Activated CD4-positive, alpha-beta T cell treated with anti-CD3 and anti-CD28 coated beads, Interleukin-2, Interleukin-6, amounts not matched to agents 100 ng/mL and 50 ng/mL, durations not matched to agents 16 hours and 8 hours (primary cell): ENCODE measurements around the gene RCBTB1.
A peak's percentile ranks its signal among the peaks of the same experiment; 100 is the strongest.

Experiments used
- DNase-seq: peaks from one replicate; pipeline ENCODE4 v3.0.0-alpha.2; 2020

The RCBTB1 gene

DNA sequence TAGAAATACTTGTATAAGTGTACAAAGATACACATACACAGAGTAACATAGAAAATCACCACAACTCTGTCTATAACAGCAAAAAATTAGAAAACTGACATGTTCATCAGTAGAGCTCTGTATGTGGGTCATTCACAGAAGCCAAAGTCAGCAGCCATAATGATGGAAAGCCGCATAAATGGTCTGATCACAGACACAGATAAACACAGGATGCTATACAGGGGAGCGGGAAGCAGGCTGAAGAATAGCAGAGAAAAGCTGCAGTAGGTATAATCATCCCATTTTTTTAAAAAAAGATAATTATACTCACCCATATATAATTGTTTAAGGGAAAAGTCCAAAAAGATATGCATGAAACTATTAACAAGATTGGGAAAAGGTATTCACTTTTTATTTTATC, 31.5 kb downstream of the RCBTB1 start:
- no peak for DNase-seq

DNA sequence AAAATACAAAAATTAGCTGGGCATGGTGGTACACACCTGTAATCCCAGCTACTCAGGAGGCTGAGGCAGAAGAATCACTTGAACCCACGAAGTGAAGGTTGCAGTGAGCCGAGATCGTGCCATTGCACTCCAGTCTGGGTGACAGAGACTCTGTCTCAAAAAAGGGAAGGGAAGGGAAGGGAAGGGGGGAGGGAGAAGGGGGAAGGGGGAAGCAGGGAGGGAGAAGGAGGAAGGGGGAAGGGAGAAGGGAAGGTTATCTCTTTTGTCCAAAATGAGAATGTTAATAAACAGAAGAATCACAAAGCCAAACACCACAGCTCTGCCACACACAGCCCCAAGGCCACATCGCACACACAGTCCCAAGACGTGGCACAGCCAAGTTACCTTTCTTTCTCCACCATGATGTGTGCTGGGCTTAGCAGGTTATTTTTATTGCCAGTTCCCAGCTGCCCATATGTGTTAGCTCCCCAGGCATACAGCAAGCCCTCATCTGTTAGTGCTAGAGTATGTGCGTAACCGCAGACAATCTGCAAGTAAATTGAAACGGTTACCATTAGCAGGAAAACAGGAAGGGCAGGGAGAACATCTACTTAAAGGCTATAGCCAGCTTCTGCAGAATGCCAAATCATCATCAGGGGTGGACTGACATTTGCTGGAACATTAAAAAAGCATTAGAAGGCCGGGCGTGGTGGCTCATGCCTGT, 34.3 kb downstream of the RCBTB1 start:
- DNase-seq = no peak

DNA sequence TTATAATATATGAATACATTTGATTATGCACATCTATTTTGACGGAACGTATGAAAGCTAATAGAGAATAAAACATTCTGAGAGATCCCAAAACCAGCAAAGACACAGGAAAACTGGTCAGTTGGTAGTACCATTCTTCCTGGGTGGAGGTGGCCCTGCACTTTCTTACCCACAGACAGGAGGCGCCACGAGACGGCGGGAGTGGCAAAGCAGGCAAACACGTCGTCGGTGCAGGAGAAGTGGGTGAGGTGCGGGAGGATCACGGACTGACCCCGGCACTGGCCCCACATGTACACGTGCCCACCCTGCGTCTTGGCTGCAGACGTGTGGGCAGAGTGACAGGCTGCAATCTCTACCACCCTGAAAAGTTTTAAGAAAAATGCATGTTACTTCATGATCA, 36.1 kb downstream of the RCBTB1 start:
- no peak for DNase-seq

DNA sequence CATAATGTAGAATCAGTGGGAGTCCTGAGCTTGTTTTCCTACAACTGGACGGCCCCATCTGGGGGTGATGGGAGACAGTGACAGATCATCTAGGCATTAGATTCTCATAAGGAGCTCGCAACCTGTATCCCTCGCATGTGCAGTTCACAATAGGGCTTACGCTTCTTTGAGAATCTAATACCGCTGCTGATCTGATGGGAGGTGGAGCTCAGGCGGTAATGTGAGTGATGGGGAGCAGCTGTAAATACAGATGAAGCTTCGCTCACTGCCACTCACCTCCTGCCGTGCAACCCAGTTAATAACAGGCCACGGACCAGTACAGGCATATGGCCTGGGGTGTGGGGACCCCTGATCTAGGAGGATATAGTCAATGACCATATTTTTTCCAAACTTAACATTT, 38.8 kb downstream of the RCBTB1 start:
- DNase-seq = no peak

DNA sequence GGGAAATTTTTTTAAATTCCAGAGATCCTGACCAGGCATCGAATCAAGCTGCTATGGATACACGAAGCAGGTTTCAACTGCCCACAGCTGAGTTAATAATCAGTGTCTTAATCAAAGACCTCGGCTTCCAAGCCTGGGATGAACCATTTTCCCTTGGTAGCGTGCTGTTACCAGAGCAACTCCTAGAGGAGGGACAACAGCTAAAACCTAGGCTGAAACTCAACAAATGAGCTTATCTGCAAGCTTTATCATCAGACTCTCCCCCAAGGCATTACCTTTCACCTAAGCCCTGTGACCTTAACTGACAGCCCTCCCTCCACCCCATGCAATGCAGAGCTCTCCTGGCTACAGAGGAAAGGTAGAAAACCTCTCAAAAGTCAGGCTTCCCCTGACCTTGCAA, 39.7 kb downstream of the RCBTB1 start:
- DNase-seq = no peak

DNA sequence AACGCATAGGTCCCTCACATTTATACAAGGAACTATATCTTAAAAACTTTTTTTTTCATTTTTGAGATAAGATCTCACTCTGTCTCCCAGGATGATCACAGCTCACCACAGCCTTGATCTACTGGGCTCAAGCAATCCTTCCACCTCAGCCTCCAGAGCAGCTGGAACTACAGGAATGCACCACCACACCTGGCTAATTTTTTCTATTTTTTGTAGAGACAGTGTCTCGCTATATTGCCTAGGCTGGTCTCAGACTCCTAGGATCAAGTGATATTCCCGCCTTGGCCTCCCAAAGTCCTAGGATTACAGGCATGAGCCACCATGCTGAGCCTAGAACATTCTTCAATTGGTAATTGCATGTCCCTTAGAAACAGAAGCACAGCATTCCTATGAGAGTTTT, 41.7 kb downstream of the RCBTB1 start:
- no peak for DNase-seq

DNA sequence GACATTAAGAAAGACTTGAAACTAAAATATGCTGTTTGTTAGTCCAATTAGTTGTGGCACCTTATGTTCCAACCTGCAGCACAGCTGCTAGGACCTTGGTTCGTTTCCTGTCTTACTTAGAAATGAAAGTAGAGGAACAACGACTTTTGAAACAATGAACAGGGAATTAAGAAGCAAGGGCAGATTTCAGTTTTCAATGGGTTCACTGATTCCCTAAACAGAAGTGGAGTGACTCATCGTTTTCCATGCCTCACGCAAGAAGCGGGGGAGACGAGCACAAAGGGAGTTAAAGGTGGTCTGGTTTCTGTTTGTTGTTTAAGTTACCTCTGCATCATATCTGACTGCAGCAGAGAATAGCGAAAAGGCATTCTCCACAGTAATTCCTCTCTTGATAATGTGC, 44.8 kb downstream of the RCBTB1 start:
- peak; percentile 8 for DNase-seq

DNA sequence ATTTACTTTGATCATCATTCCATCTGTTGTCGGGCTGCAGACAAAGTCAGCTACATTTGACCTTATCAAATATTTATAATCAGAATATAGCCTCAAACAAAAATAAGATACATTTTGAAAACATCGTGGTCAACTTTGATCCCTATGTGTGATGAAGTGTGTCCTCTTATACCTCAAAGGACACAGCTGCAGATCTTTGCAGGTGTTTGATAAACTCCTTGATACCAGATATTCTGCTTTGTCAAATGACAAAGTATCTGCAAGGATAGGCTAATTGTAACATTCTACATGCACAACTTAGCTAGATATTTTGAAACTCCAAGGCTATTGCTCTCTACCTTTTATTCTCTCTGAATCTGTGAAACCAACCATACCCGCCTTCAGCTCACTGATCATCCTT, 45.6 kb downstream of the RCBTB1 start:
- no peak for DNase-seq

DNA sequence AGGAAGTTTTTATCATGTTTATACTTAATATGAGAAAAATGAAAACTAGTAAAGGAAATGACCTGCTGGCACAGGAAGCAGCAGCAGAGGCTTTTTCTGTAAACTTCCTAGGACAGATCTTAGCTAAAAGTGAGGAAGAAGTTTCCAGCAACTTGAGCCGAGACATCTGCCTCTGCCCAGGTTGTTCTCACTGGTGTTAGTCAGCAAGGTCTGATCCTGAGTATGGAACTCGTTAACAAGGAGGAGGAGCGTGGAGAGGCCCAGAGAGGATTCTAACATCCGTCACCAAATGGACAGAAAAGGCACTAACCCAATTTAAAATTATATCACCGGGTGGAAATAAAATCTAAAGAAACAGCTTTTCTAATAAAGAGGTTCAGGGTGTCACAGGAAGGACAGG, 46.0 kb downstream of the RCBTB1 start:
- DNase-seq = no peak

DNA sequence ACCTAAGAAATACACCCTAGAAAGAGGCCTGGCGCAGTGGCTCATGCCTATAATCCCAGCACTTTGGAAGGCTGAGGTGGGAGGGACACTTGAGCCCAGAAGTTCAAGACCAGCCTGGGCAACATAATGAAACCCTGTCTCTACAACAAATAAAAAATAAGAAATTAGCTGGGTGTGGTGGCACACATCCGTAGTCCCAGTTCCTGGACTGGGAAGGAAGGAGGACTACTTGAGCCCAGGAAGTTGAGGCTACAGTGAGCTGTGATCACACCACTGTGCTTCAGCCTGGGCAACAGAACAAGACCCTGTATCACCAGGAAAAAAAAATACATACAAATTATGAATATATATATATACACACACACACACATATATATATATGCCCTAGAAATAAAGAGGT, 47.0 kb downstream of the RCBTB1 start:
- DNase-seq = no peak

DNA sequence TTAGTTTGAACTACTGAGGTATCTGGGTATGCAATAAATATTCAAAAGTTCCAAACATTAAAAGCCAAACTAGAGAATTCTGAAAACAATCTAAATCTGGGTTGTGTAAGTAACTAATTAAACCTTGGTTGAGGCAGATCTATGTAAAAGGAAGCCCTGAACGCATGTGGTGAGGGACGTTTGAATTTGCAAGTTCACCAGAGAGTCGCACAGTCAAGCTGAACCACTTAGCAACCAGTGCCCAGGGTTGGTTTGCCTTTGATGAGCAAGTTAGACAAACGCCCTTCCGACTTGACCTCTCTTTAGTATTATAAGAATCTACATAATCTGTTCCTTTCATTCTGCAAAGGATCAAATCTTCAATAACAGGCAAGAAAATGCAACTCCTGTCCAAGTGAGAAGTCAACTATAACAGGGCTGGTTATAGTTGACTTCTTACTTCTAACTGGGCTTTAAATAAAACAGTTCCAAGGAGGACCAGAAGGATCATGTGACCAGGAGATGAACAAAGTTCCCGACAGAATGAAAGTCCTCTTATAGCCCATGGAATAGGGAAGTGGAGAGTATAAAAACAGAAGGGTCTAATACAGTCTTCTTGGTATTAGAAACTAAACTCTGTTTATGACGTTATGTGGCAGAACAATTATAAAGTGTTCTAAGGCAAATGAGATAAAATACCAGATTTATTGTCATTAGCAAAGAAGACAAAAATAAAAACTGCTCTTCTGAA, 49.0 kb downstream of the RCBTB1 start:
- DNase-seq = no peak

DNA sequence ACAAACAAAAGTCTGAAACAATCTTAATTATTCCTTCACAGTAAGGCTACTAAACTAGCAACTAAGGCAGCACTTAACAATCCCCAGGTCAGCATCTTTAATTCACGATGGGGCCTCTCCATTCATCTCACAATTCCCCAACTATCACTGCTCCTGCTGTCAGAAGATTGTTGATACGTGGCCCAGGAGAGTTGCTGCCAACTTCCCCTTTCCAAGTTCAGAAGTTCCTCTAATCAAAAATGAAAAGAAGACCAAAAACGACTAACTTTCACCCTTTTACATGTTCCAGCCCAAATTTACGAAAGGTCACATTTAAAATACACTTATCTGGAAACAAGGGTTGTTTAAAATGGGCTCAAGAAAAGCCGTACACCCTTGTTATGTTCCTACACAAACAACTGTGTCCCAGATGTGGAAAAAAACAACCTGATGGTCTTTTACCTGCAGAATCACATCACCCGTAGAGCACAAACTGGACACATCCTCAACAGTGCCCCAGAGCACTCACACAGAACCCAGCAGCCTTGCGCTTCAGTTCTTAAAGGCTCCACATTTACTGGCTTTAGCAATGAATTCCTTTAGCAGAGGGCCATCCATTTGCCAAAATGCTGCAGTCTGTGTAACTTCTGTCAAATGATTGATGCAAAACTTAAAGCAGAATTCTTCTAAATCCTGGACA, 51.6 kb downstream of the RCBTB1 start:
- DNase-seq = no peak

DNA sequence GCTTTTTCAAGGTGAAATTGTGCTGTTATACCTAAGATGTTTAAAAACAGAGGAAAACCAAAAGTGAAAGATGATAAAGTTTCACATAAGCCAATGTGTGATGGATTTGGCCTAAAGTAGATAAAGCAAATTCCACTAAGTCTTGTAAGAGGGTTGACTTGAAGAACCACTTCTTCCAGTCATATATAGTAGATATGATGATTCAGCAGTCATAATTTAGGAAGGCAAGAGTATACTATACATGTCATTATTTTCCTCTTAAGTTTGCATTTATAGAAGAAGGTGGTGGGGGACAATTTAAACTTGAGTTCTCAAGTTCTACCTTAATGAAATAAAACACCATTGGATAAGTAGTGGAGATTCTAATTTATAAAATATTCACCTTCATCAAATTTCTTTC, 52.3 kb downstream of the RCBTB1 start:
- no peak for DNase-seq

DNA sequence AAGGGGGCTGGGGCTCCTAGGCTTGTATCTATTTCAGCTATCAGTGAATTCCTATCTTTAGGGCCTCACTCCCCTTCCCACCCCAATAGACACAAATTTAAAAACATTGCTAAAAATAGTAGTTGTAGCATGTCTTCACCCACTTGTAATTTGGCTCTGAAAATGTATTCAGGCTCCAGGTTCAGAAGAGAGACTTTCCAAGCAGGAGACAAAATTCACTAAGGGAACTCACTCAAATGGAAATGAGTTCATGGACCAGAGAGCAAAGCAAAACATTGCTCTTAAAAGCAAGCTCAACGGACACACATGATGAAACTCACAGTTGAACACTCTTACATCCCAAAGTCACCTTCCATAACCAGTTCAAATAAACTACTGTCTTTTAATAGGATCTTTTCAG, 52.8 kb downstream of the RCBTB1 start:
- DNase-seq = no peak

DNA sequence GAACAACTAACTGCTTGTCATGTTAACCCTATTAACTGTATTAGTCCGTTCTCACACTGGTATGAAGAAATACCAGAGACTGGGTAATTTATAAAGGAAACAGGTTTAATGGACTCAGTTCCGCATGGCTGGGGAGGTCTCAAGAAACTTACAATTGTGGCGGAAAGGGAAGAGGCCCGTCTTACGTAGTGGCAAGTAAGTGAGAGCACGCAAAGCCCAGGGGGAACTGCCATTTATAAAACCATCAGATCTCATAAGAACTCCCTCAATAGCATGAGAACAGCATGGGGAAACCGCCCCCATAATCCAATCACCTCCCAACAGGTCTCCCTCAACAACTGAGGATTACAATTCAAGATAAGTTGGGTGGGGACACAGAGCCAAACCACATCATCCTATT, 54.9 kb downstream of the RCBTB1 start:
- no peak for DNase-seq

DNA sequence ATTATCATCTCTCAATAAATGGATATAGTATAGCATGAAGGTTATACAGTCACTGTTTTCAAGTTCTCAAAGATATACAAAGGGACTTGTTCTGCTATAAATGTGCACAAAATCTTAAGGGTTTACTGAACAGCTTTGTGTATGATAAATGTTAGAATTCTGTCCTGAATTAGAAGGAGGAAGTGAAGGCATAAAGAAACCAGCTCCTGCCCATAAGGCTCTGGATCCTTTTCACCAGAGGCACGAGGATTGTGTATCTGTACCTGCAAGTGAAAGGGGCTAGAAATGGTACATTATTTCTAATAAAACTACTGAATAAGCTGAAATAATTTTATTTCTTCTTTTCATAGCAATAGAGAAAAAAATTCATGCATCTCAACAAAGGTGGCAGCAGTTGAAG, 57.2 kb downstream of the RCBTB1 start:
- DNase-seq = no peak

DNA sequence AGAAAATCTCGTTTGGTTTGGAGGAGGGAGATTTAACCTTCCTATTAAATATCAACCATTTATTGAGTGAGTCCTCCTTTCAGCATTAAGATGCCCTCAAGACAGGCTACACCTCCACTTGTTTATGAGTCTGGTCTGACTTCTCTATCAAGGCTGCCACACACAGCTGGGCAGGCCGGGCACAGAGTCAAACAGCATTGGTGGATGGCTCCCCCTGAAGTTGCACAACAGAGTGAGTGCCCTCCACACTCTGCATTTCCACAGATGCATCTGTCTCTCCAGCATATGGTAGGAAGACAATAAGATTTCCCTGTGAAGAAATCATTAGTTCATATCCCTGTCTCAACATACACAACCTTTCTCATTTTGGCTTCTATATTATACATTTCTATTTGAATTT, 58.2 kb downstream of the RCBTB1 start:
- DNase-seq = no peak

DNA sequence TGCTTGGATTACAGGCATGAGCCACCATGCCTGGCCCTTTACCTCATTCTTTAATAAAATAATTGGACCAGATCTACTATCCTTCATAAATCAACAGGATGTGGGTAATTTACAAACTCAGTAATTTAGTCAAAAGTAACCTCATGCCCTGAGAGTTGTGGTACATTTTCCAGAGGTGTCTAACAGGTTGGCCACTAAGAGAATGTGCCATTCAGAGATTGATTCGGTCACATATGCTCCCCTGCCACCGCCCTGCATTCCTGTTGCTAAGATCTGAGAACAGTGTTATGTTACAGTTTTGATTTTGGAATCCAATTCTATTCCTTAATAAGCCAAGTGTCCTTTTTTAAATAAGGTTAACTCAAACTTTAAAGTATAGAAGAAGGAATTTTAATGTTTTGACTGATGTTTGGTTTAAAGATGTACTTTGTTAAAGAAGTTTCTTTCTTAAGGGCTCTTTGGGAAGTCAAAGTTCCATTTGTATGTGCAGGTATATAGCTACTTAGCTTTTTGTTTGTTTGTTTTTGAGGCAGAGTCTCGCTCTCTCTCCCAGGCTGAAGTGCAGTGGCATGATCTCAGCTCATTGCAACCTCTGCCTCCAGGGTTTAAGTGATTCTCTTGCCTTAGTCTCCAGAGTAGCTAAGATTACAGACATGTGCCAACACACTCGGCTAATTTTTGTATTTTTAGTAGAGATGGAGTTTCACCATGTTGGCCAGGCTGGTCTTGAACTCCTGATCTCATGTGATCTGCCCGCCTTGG, 60.4 kb downstream of the RCBTB1 start:
- peak; percentile 6 for DNase-seq

DNA sequence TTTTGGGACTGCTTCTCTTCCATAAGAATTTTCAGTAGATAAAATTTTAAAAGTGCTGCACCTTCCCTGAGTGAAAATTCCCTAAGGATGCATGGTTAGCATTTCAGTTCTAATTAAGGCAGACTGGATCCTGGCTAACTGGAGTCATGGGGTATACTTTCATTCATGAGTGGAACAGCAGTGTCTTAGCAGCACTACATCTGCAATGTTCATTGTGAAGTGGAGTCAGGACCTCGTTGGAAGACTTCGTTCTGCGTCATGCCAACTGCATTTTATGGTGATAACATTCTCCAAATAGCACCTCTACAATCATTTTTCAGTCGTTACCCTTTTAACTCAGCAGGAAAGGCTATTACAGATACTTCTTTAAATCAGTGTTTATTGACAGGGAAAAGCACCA, 64.1 kb downstream of the RCBTB1 start:
- no peak for DNase-seq

DNA sequence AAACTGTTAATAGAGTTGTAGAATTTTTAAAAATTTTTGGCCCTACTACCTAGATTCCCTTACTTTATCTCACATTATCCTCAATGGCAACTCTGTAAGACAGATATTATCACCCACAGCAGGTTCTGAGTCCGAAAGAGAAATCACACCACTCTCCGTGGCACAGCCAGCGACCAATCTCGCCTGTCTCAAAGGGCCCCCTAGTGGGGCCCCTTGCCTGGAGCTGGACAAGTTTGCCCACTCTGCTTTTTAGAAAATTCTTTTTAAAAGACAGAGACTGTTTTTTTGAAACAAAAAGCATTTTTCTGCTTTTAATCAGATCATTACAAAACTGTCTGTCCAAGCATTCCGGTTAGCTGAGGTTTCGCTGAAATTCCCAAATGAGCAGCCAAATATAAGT, 67.9 kb downstream of the RCBTB1 start:
- DNase-seq = no peak

DNA sequence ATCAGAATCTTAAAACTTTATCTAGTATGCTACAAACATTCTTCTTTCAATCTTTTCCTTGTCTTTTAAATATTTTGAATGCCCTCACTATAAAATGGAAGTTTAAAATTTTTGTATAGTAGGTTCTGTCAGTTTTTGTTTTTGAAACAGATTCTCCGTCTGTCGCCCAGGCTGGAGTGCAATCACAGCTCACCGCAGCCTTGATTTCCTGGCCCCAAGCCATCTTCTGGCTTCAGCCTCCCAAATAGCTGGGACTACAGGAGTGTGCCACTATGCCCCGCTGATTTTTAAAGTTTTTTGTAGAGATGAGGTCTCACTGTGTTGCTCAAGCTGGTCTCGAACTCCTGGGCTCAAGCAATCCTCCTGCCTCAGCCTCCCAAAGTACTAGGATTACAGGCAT, 68.9 kb downstream of the RCBTB1 start:
- no peak for DNase-seq

DNA sequence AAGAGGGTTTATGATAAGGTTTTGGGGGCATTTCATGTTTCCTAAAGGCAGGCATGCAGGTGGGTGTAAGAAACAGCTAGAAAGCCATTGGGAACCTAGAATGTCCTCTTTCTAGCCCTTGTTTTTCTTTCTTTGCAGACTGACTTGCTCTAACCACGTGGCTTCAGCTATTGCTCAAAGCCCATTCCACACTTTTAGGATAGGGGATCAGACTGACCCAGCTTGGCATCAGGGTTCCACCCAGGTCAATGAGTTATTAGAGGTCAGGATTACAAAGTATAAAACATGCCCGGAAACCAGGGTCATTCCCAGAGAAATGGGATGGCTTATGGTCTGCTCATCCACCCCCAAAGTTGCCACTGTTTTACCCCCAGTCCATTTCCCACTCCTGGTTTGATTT, 72.8 kb downstream of the RCBTB1 start:
- DNase-seq = no peak

DNA sequence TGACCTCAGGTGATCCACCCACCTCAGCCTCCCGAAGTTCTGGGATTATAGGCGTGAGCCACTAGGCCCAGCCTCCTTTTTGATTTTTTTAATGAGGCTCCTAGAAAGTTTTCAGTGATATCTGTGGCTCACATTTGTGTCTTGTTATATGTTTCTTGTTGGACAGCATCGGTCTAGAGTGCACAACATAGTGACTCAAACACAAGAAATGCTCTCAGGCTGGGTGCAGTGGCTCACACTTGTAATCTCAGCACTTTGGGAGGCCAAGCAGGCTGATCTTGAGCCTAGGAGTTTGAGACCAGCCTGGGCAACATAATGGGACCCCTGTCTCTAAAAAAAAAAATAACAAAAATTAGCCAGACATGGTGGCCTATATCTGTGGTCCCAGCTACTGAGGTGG, 81.4 kb downstream of the RCBTB1 start:
- DNase-seq = no peak

DNA sequence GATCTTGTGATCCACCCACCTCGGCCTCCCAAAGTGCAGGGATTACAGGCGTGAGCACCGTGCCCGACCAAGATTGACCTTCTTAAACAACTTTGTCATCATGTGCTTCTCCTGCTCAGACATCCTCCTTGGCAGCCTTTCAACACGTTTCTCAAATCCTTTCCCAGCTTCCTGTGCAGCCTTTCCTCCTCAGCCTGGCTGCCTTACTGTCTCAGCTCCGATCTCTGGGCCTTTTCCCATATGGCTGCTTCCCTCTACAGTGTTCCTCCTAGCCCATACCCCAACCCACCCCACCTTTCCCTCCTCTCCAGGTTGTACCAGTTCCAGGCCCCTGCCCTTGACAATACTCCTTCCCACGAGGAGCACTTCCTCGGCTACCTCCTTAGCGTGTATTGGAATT, 82.4 kb downstream of the RCBTB1 start:
- no peak for DNase-seq
